ENCODE results near the gene DGCR6L.
"Not testable (repeated sequence)": the region's sequence is repeated elsewhere in the genome, so short reads cannot be mapped to it uniquely, and the experiment has no call there.

GRCh38 chr22:20307448-20308447 is 12.1 kb downstream of the DGCR6L start:
- TF ChIP-seq ZNF138 (CRISPR knock-in tag; conservative IDR thresholded peaks at IDR 0.05); CTCF (IDR thresholded peaks at IDR 0.05); ZNF219 (CRISPR knock-in tag; IDR thresholded peaks at IDR 0.05; ENCODE audit: borderline replicate concordance); FOXK1 (CRISPR knock-in tag; IDR thresholded peaks at IDR 0.05); MAX (CRISPR knock-in tag; IDR thresholded peaks at IDR 0.05): not testable (repeated sequence)
- TF ChIP-seq, protein P1, sequence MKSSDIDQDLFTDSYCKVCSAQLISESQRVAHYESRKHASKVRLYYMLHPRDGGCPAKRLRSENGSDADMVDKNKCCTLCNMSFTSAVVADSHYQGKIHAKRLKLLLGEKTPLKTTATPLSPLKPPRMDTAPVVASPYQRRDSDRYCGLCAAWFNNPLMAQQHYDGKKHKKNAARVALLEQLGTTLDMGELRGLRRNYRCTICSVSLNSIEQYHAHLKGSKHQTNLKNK (CRISPR knock-in tag; IDR thresholded peaks at IDR 0.05): not testable (repeated sequence)
- TF ChIP-seq, protein P2, sequence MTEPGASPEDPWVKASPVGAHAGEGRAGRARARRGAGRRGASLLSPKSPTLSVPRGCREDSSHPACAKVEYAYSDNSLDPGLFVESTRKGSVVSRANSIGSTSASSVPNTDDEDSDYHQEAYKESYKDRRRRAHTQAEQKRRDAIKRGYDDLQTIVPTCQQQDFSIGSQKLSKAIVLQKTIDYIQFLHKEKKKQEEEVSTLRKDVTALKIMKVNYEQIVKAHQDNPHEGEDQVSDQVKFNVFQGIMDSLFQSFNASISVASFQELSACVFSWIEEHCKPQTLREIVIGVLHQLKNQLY (CRISPR knock-in tag; IDR thresholded peaks at IDR 0.05): not testable (repeated sequence)
- TF ChIP-seq, protein P3, sequence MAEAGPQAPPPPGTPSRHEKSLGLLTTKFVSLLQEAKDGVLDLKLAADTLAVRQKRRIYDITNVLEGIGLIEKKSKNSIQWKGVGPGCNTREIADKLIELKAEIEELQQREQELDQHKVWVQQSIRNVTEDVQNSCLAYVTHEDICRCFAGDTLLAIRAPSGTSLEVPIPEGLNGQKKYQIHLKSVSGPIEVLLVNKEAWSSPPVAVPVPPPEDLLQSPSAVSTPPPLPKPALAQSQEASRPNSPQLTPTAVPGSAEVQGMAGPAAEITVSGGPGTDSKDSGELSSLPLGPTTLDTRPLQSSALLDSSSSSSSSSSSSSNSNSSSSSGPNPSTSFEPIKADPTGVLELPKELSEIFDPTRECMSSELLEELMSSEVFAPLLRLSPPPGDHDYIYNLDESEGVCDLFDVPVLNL (CRISPR knock-in tag; IDR thresholded peaks at IDR 0.05; ENCODE audit: borderline replicate concordance, low read depth): not testable (repeated sequence)

Measured in WTC11 (cell line).